IPS-11a (cell line): ENCODE measurements around the gene AFMID.
A peak's percentile ranks its signal among the peaks of the same experiment; 100 is the strongest.
"Not testable (repeated sequence)": the region's sequence is repeated elsewhere in the genome, so short reads cannot be mapped to it uniquely, and the experiment has no call there.

Experiments used
- H3K4me3 ChIP-seq: one replicate; pipeline ENCODE4 v1.5.1; 2013; ENCODE audit warnings: low read depth, low read length, control low read depth

The AFMID gene, protein sequence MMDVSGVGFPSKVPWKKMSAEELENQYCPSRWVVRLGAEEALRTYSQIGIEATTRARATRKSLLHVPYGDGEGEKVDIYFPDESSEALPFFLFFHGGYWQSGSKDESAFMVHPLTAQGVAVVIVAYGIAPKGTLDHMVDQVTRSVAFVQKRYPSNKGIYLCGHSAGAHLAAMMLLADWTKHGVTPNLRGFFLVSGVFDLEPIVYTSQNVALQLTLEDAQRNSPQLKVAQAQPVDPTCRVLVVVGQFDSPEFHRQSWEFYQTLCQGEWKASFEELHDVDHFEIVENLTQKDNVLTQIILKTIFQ

DNA sequence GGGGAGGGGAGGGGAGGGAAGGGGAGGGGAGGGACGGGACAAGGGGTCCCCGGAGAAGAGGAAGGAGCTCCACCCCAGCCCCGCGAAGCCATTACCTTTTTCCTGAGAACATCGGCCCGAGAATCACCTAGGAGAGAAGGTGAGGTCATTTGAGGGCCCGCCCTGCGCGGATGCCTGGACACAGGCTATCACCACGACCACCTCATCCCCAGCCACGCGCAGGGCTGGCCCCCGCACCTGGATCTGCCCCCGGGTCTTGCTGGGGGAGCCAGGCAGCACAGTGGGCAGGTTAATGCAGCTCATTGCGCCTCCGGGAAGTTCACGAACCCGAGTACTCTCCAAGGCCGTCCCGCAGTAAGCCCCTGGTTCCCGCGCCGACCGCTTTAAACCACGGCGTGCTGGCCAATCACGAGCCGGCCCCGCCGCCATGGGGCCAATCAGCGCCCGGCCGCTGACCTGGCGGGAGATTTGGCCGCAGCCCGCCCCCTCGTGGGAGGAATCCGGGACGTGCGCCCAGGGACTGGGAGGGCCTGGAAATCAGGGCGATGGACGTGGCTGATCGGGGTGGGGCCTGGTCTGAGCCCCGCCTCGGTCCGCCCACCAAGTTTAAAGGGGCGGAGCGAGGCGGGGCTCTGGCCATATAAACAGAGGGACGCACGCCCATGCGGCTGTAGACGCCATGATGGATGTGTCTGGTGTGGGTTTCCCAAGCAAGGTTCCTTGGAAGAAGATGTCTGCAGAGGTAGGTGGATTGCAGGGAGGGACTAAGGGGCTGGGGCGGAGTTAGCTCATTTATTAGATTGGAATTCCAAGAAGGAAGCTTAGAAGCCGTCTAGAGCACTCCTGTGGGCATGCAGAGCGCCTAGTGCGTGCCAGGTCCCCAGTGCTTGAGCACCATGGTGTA lies at the start of gene AFMID, which contains the start of gene TK1:
Gene AFMID, plus strand, starts transcription at position 671 of the 904 bp plus-strand sequence. Its CDS starts 9 bp downstream, at position 680.
Gene TK1, minus strand, starts transcription at position 361 of the 904 bp plus-strand sequence. Its CDS starts 58 bp downstream, at position 303.
- peak within 1 kb of the TSS; percentile 67 for H3K4me3 ChIP-seq

DNA sequence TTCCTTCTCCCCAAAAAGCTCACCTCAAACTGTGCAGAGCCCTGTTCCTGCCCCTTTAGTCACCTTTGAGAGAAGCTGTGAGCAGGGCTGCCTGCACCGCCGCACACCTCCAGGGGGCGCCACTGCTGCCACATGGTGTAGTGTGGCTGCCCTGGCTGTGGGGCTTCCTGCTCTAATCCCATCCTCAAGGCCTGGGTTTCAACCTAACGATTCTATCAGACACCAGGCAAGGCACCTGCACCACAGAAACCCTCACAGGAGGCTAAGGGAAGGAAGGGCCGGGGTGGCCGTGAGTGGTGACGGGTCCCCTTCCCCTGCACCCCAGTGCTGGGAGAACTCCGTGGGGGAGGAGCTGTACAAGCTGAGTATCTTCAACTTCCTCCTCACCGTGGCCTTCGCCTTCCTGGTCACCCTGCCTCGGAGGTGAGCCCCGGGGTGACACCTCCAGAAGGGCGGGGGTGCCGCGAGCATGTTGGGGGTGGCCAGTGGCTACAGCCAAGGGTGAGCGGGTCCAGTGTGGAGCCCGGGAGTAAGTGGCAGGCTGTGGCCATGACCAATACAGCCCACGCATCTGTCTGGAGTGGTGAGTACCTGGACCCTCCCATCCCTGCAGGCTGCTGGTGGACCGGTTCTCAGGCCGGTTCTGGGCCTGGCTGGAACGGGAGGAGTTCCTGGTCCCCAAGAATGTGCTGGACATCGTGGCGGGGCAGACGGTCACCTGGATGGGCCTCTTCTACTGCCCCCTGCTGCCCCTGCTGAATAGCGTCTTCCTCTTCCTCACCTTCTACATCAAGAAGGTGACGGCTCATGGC lies 49.6 kb upstream of the AFMID start:
- no peak overlapping the region for H3K4me3 ChIP-seq

DNA sequence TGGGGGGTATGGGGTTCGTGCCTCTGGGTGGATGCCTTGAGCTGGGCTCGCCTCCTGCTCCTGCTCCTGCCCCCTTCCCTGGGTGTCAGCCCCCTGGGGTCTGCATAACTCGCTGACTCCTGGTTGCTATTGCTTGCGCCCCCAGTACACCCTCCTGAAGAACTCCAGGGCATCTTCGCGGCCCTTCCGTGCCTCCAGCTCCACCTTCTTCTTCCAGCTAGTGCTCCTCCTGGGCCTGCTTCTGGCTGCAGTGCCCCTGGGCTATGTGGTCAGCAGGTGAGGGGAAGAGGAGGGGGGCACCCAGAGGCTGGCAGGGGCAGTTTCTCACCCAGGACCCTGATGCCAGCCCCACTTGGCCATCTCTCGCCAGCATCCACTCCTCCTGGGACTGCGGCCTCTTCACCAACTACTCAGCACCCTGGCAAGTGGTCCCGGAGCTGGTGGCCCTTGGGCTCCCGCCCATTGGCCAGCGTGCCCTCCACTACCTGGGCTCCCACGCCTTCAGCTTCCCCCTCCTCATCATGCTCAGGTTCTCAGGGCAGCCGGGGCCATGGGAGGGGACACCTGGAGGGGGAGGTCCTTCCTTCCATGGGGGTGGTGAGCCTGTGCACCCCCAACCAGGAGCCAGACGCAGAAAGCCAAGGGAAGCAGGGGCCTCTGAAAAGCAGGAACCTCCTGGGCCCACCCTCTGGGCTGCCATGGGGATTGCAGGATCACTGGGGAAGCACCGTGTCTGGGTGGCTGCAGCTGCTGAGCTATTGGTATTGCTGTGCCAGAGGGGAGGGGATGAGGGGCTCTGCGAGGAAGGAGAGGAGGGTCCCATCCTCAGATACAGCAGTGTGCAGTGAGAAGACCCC lies 48.7 kb upstream of the AFMID start:
- no peak overlapping the region for H3K4me3 ChIP-seq

DNA sequence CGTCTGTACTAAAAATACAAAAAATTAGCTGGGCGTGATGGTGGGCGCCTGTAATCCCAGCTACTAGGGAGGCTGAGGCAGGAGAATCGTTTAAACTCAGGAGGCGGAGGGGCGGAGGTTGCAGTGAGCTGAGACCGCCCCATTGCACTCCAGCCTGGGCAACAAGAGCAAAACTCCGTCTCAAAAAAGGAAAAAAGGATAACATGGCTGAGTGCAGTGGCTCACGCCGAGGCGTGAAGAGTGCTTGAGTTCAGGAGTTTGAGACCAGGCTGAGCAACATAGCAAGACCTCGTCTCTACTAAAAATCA lies 47.3 kb upstream of the AFMID start:
- H3K4me3 ChIP-seq: not testable (repeated sequence)

DNA sequence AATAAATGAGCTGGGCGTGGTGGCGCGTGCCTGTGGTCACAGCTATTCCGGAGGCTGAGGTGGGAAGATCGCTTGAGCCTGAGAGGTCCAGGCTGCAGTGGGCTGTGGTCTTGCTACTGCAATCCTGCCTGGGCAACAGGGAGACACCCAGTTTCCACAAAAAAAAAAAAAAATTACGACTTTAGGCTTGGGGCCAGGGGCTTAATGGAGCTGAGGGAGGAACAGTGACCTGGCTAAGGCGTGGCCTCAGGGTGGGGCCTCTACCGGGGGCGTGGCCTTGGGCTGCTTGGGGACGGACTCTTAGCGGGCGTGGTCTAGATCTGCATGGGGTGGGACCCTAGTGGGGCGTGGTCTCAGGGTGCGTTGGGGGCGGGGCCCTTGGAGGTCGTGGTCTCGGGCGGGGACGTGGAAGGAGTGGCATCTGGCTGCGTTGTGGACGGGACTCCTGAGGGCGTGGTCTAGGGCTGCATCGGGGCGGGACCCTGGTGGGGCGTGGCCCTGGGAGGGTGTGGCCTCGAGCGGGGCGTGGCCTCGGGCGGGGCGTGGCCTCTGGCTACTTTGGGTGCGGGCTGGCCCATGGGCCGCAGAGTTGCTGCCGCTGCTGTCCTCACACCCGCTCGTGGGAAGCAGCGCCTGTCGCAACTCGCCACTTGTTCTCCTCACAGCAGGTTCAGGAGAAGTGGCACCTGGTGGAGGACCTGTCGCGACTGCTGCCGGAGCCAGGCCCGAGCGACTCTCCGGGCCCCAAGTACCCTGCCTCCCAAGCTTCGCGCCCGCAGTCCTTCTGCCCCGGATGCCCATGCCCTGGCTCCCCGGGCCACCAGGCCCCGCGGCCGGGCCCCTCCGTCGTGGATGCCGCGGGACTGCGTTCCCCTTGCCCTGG lies 46.8 kb upstream of the AFMID start:
- H3K4me3 ChIP-seq: no peak overlapping the region

DNA sequence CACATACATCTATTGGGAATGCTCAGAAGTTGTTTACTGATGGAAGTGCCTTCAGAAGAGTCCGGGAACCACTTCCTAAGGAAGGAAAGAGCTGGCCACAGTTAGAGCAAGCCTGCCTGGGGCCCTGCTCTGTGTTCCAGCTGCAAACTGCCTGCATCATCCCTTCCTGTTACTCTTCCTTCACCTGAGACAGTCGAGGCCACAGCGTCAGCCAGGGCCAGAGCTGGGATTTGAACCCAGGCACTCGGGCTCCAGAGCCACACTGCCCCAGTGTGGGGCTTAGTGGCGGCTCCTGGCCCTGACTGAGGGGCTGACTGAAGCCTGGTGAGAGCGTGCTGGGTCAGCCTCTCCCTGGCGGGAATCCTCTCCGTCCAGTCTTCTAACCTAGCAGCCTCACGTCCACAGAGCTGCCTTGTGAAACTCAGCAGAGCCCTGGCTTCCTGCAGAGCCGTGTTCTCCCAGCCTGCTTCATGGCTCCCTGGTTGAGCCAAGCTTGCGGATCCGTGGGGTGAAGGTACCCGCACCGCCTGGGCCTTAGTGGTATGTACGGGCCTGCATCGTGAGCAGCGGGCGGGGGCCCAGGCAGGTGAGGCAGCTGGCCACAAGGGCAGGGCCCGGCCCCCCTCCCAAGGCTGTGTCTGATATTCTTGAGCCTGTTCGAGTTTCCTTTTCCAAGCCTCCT lies 45.6 kb upstream of the AFMID start:
- H3K4me3 ChIP-seq: no peak overlapping the region

DNA sequence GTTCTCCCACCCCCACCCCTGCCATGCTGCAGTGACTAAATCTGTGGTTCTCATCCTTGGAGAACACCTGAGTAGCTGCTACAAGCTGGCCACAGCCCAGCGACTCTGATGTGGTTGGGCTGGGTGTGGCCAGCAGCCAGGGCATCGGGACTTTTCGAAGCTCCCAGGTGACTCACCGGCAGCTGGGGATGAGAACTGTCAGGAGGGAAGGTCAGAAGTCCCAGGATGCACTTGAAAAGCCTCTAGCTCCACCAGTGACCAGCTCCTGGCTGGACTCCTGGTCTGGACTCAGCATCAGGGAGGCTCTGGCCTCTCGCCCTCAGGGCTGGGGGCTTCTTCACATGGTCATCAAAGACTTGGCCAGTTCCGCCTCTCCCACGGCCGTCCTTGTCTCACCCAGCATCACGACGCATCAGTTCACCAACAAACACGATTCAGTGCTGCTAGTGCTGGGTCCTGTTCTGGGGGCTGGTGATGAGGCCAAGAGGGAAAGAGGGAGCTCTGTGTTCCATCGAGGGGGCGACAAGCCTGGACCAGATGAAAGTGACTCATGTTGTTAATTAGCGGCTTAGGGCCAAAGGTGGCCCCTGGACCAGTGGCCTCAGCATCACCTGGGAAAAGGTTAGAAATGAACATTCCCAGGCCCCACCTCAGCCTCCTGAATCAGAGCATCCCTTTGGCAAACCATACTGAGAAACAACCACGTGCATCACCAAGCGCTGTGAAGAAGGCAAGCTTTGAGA lies 44.9 kb upstream of the AFMID start:
- H3K4me3 ChIP-seq: no peak overlapping the region

DNA sequence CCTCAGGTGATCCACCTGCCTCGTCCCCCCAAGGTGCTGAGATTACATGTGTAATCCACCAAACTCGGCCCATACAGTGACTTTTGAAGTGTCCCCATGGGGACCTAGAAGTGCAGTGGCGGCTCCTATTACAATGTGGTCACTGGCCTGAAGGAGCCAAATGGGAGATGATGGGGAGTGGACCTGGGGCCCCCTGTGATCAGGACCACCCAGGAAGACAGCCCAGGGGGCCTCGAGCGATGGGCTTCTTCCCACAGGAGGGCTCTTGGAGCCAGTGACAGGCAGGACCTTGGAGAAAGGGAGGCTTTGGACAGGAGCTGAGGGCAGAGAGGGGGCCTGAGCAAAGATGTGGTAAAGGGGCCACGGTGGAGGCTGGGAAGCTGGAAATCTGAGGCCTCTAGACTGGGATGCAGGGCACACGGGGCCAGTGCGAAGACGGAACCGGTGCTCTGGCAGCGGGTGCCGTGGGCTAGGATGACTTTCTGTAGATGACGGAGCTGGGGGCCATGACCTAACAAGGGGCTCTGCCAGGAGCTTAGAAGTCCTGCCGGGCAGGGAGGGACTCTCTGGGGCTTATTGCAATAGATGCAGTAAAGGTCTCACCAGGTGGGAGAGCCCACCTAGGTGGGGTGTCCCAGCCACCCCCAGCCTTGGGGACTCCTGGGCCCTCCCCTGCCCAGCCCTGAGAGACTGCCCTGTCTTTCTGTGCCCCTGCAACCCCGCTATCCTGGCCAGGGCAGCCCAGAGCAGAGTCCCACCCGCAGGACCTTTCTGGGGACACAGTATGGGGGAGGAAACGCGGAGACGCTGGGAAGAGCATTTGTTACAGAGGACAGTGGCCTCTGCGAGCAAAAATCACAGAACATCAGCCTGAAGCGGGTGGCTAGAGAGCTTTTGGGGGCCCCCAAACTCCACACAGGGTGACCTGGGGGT lies 43.7 kb upstream of the AFMID start:
- H3K4me3 ChIP-seq: no peak overlapping the region

DNA sequence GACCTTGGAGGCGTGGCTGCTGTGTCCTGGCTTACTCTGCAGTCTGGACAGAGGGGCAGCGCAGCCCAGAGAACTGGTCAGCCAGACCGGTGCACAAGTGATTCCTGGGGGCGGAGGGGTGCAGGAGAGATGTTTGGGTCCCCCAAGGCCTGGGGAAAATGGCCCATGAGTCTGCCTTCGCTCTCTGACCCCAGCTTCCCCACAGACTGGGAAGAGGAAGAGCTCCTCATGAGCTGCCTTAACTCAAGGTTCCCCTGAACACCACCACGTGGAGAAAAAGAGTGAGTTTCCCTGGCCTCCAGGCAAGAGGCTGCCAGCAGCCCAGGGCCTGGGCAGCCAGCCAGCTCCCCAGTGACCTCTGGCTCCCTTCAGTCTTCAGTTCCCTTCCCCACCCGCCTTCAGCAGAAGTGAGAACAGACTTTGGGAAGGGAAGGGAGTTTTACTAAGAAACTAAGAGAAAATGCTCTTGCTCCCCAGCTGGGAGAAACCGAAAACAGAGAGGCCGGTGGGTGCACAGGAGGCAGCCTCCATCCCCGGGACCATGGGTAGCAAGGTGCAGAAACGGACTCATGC lies 42.9 kb upstream of the AFMID start:
- H3K4me3 ChIP-seq: no peak overlapping the region

DNA sequence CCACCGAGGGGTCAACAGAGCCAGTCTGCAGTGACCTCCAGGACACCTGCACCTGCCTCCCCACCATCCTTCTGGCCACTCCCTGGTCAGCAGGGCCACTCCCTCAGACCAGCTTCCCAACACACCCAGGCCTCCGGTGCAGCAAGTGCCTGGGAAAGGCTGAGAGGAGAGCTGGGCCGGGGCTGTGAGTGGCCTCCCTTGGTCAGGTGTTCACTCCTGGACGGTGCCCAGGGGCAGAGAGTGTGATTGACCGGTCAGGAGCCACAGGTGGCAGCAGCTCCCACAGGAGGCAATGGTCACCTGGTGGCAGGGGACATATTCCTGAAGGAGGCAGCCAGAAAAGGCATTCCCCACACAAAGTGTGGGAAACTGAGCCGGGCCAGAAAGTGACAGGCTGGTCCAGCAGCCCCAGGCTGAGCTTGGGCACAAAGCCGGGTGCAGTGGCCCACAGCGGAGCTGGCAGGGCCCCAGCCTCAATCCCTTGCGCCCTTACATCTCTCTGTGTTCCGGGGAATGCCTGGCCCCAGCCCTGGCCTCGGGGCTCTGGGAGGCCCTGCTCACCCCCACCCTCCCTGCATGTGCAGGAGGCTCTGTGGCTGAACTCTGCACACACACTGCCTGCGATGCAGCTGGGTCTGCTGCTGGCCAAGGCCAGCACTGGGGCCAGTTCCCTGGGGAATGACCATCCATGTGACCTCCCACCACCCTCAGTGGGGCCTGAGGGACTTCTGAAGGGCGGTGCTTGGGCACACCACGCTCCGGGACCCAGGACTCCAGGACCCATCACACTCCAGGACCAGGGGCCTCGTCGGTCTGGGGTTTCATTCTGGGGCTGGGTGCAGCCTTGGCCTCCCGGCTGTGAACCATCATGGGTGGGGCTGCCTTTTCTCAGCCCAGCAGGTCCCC lies 42.2 kb upstream of the AFMID start:
- H3K4me3 ChIP-seq: no peak overlapping the region

DNA sequence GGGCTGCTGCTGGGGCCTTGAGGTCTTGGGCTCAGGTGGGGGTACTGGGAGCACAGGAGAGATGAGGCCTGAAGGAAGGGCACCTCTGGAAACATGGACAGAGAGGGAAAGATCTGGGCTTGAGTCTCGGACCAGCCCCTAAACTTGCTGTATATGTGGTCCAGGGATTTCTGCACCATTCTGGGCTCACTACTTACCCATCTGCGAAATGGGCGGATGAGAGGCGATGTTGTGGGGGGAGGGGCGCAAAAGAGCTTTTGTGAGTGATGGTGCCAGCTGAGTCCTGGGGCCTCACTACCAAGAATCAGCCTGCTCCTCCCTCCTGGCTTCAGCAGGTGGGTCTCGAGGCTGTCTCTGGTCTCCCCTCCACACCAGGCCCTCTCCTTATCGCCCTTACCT lies 40.7 kb upstream of the AFMID start:
- no peak overlapping the region for H3K4me3 ChIP-seq

DNA sequence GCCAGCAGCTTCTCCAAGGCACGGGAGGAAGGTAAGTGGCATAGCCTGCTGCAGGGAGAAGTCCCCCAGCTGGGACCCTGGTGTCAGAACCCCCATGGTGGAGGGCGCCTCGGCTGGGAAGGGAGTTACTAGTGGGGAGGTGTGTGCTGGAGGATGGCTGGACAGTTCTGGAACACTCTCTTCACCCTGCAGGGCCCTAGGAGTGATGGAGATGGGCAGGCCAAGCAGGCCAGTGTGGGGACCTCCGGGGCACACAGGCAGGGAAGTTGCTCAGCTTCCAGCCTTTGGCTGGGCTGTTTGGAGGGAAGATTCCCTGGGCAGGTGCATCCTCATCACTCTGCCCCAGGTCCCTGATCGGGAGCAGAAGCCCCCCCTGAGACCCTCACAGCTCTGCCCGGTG lies 40.3 kb upstream of the AFMID start:
- no peak overlapping the region for H3K4me3 ChIP-seq

DNA sequence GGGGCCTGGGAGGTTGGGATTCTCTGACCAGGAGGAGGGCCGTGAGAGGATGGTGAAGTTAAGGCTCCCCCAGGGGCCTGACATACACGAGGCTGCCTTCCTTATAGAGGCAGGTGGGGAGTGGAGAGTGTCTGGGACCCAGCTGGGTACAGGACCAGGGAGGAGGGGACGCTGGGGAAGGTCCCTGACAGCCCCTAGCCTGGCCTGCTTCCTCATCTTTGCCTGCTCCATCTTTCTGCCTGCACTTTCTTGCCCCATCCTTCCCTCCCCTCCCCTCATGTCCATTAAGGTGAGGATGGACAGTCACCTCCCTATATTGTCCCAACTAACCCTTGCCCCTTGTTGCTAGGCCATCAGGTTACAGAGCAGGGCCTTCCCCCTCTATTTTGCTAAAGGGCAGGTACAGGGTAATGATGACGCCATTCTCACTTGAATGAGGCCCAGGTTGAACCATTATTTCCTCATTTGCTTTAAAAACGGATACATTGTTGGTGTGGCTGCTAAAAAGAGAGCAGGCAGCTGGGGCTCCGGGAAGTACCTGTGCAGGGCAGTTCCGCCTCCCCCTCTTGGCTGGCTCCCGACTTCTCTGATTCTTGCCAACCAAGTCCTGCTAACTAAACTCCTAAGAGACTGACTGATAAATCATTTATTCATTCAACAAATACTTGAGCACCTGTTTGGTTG lies 39.7 kb upstream of the AFMID start:
- H3K4me3 ChIP-seq: no peak overlapping the region

DNA sequence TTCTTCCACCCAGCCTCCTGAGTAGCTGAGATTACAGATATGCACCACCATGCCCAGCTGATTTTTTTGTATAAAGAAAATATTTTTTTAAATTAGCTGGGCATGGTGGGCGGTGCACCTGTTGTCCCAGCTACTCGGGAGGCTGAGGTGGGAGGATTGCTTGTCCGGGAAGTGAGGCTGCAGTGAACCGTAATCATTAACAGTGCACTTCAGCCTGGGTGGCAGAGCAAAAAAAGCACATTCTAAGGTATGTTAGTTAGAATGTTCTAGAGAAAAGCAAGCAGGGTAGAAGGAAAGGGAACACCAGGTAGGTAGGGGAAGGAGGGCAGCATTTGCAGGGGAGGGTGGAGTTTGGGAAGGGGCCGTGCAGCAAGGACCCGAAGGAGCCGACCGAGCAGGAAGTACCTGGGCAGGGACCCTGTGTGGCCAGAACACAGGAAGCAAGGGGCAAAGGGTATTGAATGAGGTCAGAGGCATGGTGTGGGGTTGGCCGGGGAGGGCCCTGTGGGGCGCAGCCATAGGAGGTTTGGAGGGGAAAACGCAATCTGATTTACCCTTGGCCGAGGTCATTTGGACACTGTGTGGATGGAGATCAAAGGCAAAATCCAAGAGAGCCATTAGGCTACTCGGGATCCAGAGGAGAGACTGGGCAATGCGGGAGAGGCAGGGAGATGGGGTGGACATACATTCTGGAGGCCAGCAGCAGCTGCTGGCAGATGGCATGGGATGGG lies 38.7 kb upstream of the AFMID start:
- no peak overlapping the region for H3K4me3 ChIP-seq
